ENCODE measurements around the gene KRTAP2-2.
"Not testable (repeated sequence)": the region's sequence is repeated elsewhere in the genome, so short reads cannot be mapped to it uniquely, and the experiment has no call there.

The KRTAP2-2 gene

GRCh38 chr17:41063449-41063848, 8.4 kb upstream of the KRTAP2-2 start:
- DNase-seq = no peak

- DNase-seq = no peak
Observed at GRCh38 chr17:41061964-41062363, 6.9 kb upstream of the KRTAP2-2 start.

- no peak for DNase-seq
Observed at GRCh38 chr17:41060052-41060604, 5.1 kb upstream of the KRTAP2-2 start, which contains the start of gene KRTAP2-3. Gene KRTAP2-3 (minus strand): TSS chr17:41060114. CDS start chr17:41060050, 64 bp downstream.

GRCh38 chr17:41059276-41060051, 4.4 kb upstream of the KRTAP2-2 start:
- DNase-seq = not testable (repeated sequence)

GRCh38 chr17:41058741-41059140, 3.7 kb upstream of the KRTAP2-2 start:
- DNase-seq = no peak

- DNase-seq = no peak
Observed at GRCh38 chr17:41057547-41057946, 2.5 kb upstream of the KRTAP2-2 start.

- not testable (repeated sequence) for DNase-seq
Observed at GRCh38 chr17:41054556-41054955, 474 bp downstream of the KRTAP2-2 start.

GRCh38 chr17:41054025-41054424, 1.0 kb downstream of the KRTAP2-2 start:
- DNase-seq = no peak

- no peak for DNase-seq
Observed at GRCh38 chr17:41052566-41052965, 2.5 kb downstream of the KRTAP2-2 start.

- no peak for DNase-seq
Observed at GRCh38 chr17:41049110-41049509, 5.9 kb downstream of the KRTAP2-2 start.

GRCh38 chr17:41048441-41048840, 6.6 kb downstream of the KRTAP2-2 start:
- no peak for DNase-seq

- DNase-seq = not testable (repeated sequence)
Observed at GRCh38 chr17:41046735-41047465, 8.1 kb downstream of the KRTAP2-2 start, which contains the start of gene KRTAP2-1. Gene KRTAP2-1 (minus strand): TSS chr17:41047316. CDS start chr17:41047267, 49 bp downstream.

GRCh38 chr17:41042953-41043352, 12.1 kb downstream of the KRTAP2-2 start:
- DNase-seq = no peak

GRCh38 chr17:41040783-41041571, 14.1 kb downstream of the KRTAP2-2 start, which contains the start of gene KRTAP1-1:
Gene KRTAP1-1 (minus strand): TSS chr17:41041450. CDS start chr17:41041397, 53 bp downstream.
- not testable (repeated sequence) for DNase-seq

- DNase-seq = no peak
Observed at GRCh38 chr17:41037853-41038350, 17.1 kb downstream of the KRTAP2-2 start.

GRCh38 chr17:41034346-41034935, 20.6 kb downstream of the KRTAP2-2 start, which contains the start of gene KRTAP1-3:
Gene KRTAP1-3 (minus strand): TSS chr17:41034874. CDS start chr17:41034821, 53 bp downstream.
- not testable (repeated sequence) for DNase-seq

GRCh38 chr17:41029633-41030245, 25.3 kb downstream of the KRTAP2-2 start, which contains the start of gene KRTAP1-4:
Gene KRTAP1-4 (minus strand): TSS chr17:41030195. CDS start chr17:41030078, 117 bp downstream.
- no peak for DNase-seq

- DNase-seq = no peak
Observed at GRCh38 chr17:41026715-41027471, 28.1 kb downstream of the KRTAP2-2 start, which contains the start of gene KRTAP1-5. Gene KRTAP1-5 (minus strand): TSS chr17:41027208. CDS start chr17:41027155, 53 bp downstream.

GRCh38 chr17:41024697-41025096, 30.3 kb downstream of the KRTAP2-2 start:
- no peak for DNase-seq

GRCh38 chr17:41020336-41020735, 34.7 kb downstream of the KRTAP2-2 start:
- no peak for DNase-seq
